Measurements from ENCODE around the gene ZNF407.
A peak's percentile ranks its signal among the peaks of the same experiment; 100 is the strongest.

ZNF407 gene

GRCh38 chr18:74692367-74693013 lies 94.8 kb downstream of the ZNF407 start:
- H3K36me3 ChIP-seq (ENCODE audit: insufficient read depth, low read length) = no peaks in the 10 kb centered on the region
- H4K20me1 ChIP-seq (ENCODE audit: insufficient read depth, low read length) = peaks cover 2% of the 10 kb centered on the region; the same call in 1 of the 2 replicates
- ATAC-seq (ENCODE audit: insufficient read depth, low read depth) (peak; percentile 65), DNase-seq (peak; percentile 29)
- no peak overlapping the region for H3K4me2 ChIP-seq (ENCODE audit: insufficient read depth, low read length)
- TF ChIP-seq EZH2 (IDR thresholded peaks at IDR 0.05; ENCODE audit: borderline replicate concordance, low read depth, low read length, severe bottlenecking) = no peak
- TF ChIP-seq CTCF (IDR thresholded peaks at IDR 0.05; ENCODE audit: borderline replicate concordance, extremely low read depth, low read length, poor library complexity, severe bottlenecking) = no peak
- H3K4me3 ChIP-seq (ENCODE audit: low read depth in 1 of 2, low read length in 2 of 2) = no peak overlapping the region
- H3K79me2 ChIP-seq (ENCODE audit: insufficient read depth, low read length) = no peaks in the 10 kb centered on the region
- H2AFZ ChIP-seq (ENCODE audit: low read depth, low read length) = no peak overlapping the region
- no peaks in the 10 kb centered on the region for H3K27me3 ChIP-seq (ENCODE audit: insufficient read depth, low read length, poor library complexity)
- no peak overlapping the region for H3K27ac ChIP-seq (ENCODE audit: low read length)
- 0 out of 2 replicates have a peak, but pooled peaks cover 3% of the 10 kb centered on the region for H3K4me1 ChIP-seq (ENCODE audit: insufficient read depth, low read length)
- H3K9me3 ChIP-seq (ENCODE audit: insufficient read depth, low read length, severe bottlenecking) = no peaks in the 10 kb centered on the region
- H3K9ac ChIP-seq (ENCODE audit: low read depth, low read length) = no peak overlapping the region

- no peak overlapping the region for H3K4me3 ChIP-seq (ENCODE audit: low read depth in 1 of 2, low read length in 2 of 2)
- TF ChIP-seq CTCF (IDR thresholded peaks at IDR 0.05; ENCODE audit: borderline replicate concordance, extremely low read depth, low read length, poor library complexity, severe bottlenecking) (no peak), EZH2 (IDR thresholded peaks at IDR 0.05; ENCODE audit: borderline replicate concordance, low read depth, low read length, severe bottlenecking) (no peak)
- no peaks in the 10 kb centered on the region for H3K9me3 ChIP-seq (ENCODE audit: insufficient read depth, low read length, severe bottlenecking)
- H3K27me3 ChIP-seq (ENCODE audit: insufficient read depth, low read length, poor library complexity) = no peaks in the 10 kb centered on the region
- no peak overlapping the region for H3K4me2 ChIP-seq (ENCODE audit: insufficient read depth, low read length)
- H3K9ac ChIP-seq (ENCODE audit: low read depth, low read length) = no peak overlapping the region
- DNase-seq (no peak), ATAC-seq (ENCODE audit: insufficient read depth, low read depth) (no peak)
- H2AFZ ChIP-seq (ENCODE audit: low read depth, low read length) = no peak overlapping the region
- 0 out of 2 replicates have a peak, but pooled peaks cover 3% of the 10 kb centered on the region for H3K4me1 ChIP-seq (ENCODE audit: insufficient read depth, low read length)
- H3K36me3 ChIP-seq (ENCODE audit: insufficient read depth, low read length) = no peaks in the 10 kb centered on the region
- no peaks in the 10 kb centered on the region for H3K79me2 ChIP-seq (ENCODE audit: insufficient read depth, low read length)
- H4K20me1 ChIP-seq (ENCODE audit: insufficient read depth, low read length) = peaks cover 2% of the 10 kb centered on the region; the same call in 1 of the 2 replicates
- H3K27ac ChIP-seq (ENCODE audit: low read length) = no peak overlapping the region
Measured at GRCh38 chr18:74694436-74694835, 96.8 kb downstream of the ZNF407 start.

GRCh38 chr18:74695170-74695569 lies 97.5 kb downstream of the ZNF407 start:
- Histone ChIP-seq H3K36me3 (ENCODE audit: insufficient read depth, low read length) (no peaks in the 10 kb centered on the region), H3K4me2 (ENCODE audit: insufficient read depth, low read length) (no peak overlapping the region), H3K9me3 (ENCODE audit: insufficient read depth, low read length, severe bottlenecking) (no peaks in the 10 kb centered on the region), H3K4me3 (ENCODE audit: low read depth in 1 of 2, low read length in 2 of 2) (no peak overlapping the region), H4K20me1 (ENCODE audit: insufficient read depth, low read length) (peaks cover 2% of the 10 kb centered on the region; the same call in 1 of the 2 replicates), H3K27me3 (ENCODE audit: insufficient read depth, low read length, poor library complexity) (no peaks in the 10 kb centered on the region), H3K9ac (ENCODE audit: low read depth, low read length) (no peak overlapping the region), H3K27ac (ENCODE audit: low read length) (no peak overlapping the region), H2AFZ (ENCODE audit: low read depth, low read length) (no peak overlapping the region), H3K79me2 (ENCODE audit: insufficient read depth, low read length) (no peaks in the 10 kb centered on the region), H3K4me1 (ENCODE audit: insufficient read depth, low read length) (0 out of 2 replicates have a peak, but pooled peaks cover 3% of the 10 kb centered on the region)
- ATAC-seq (ENCODE audit: insufficient read depth, low read depth) (no peak), DNase-seq (no peak)
- TF ChIP-seq CTCF (IDR thresholded peaks at IDR 0.05; ENCODE audit: borderline replicate concordance, extremely low read depth, low read length, poor library complexity, severe bottlenecking) (no peak), EZH2 (IDR thresholded peaks at IDR 0.05; ENCODE audit: borderline replicate concordance, low read depth, low read length, severe bottlenecking) (no peak)

All from DND-41 (cell line).